GM19025 (cell line): Measurements from ENCODE around the gene LHX5.

Experiments
- ATAC-seq: cut with Tn5 transposase; IDR thresholded peaks from one replicate; pipeline ENCODE4 v1.9.1; 2021; ENCODE audit warnings: mild to moderate bottlenecking, low read depth, moderate library complexity; ENCODE audit not compliant: unreplicated experiment

LHX5 gene

GRCh38 chr12:113443030-113443539, 28.6 kb downstream of the LHX5 start:
- ATAC-seq = no peak

GRCh38 chr12:113440947-113441782, 30.5 kb downstream of the LHX5 start:
- no peak for ATAC-seq

- no peak for ATAC-seq
Measured at GRCh38 chr12:113440336-113440735, 31.3 kb downstream of the LHX5 start.

GRCh38 chr12:113439606-113440030, 32.1 kb downstream of the LHX5 start:
- no peak for ATAC-seq

- ATAC-seq = no peak
Measured at GRCh38 chr12:113439301-113439597, 32.4 kb downstream of the LHX5 start.

GRCh38 chr12:113438523-113439300, 33.0 kb downstream of the LHX5 start:
- no peak for ATAC-seq

- no peak for ATAC-seq
Measured at GRCh38 chr12:113437729-113438100, 34.0 kb downstream of the LHX5 start.

- no peak for ATAC-seq
Measured at GRCh38 chr12:113436993-113437728, 34.5 kb downstream of the LHX5 start.

GRCh38 chr12:113436586-113436985, 35.1 kb downstream of the LHX5 start:
- no peak for ATAC-seq

- no peak for ATAC-seq
Measured at GRCh38 chr12:113435367-113435766, 36.3 kb downstream of the LHX5 start.

- ATAC-seq = no peak
Measured at GRCh38 chr12:113432986-113433385, 38.7 kb downstream of the LHX5 start.

- ATAC-seq = no peak
Measured at GRCh38 chr12:113428482-113428881, 43.2 kb downstream of the LHX5 start.

- ATAC-seq = no peak
Measured at GRCh38 chr12:113427882-113428281, 43.8 kb downstream of the LHX5 start.

- no peak for ATAC-seq
Measured at GRCh38 chr12:113425960-113426453, 45.7 kb downstream of the LHX5 start.

- ATAC-seq = no peak
Measured at GRCh38 chr12:113424915-113425823, 46.5 kb downstream of the LHX5 start.

- ATAC-seq = no peak
Measured at GRCh38 chr12:113424456-113424855, 47.2 kb downstream of the LHX5 start.

- no peak for ATAC-seq
Measured at GRCh38 chr12:113422886-113423669, 48.6 kb downstream of the LHX5 start.

GRCh38 chr12:113422030-113422885, 49.4 kb downstream of the LHX5 start, which contains the start of gene SDSL:
TSS of gene SDSL (plus strand) at chr12:113422380. CDS start at chr12:113427983, 5,603 bp downstream.
- ATAC-seq = peak; percentile 76
